HG03457 (cell line): Measurements from ENCODE around the gene TNRC18.

ENCODE experiments used
- ATAC-seq: cut with Tn5 transposase; IDR thresholded peaks from one replicate; pipeline ENCODE4 v1.9.1; 2021; ENCODE audit warnings: moderate number of reproducible peaks; ENCODE audit not compliant: unreplicated experiment

TNRC18 gene

GRCh38 chr7:5429857-5430611 lies 6.4 kb upstream of the TNRC18 start:
- no peak for ATAC-seq

- ATAC-seq = no peak
Observed at GRCh38 chr7:5429253-5429856, 5.7 kb upstream of the TNRC18 start.

DNA sequence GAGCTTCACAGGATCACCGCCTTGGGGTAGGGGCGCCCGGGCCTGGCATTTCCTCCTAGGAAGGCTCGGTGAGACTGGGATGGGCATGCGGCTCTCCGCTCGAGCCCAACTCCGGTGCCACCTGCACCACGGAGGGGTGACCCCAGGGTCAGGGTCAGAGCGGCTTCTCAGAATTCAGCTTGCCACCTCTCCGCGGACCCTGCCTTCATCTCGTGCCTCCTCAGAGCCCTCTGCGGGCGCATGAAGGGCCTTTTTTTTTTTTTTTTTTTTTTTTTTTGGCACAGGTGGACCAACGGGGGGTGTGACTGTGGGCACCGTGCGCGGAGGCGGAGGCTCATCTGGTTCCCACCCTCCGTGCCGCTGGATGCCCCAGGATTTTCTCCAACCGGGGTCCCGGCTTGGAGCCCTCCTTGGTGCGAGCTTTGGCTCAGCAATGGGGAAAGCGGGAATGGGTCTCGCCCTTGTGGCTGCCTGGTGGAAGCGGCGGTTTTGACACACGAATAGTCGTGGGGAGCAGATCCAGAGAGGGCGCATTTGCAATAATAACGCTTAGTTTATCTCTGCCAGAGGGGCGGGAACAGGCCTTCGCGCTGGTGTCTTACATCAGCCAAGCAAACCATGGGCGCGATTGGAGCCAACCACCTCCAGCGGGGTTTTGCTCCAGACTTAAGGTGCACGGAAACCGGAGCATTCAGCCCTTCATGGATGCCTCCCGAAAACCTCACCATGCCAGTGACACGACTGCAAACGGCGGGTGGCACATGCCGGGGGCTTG lies 5.0 kb upstream of the TNRC18 start:
- no peak for ATAC-seq

DNA sequence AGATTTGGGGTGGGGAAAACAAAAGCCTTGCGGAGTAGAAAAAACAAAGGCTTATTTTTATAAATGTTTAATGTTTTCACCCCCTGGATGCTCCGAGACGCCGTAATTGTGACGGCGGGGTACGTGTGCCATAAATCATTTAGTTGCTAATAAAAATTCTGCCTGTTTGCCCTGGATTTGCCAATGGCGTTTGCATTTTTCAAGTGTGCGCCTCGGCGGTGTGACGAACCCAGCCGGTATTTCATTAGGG lies 2.5 kb upstream of the TNRC18 start:
- no peak for ATAC-seq

DNA sequence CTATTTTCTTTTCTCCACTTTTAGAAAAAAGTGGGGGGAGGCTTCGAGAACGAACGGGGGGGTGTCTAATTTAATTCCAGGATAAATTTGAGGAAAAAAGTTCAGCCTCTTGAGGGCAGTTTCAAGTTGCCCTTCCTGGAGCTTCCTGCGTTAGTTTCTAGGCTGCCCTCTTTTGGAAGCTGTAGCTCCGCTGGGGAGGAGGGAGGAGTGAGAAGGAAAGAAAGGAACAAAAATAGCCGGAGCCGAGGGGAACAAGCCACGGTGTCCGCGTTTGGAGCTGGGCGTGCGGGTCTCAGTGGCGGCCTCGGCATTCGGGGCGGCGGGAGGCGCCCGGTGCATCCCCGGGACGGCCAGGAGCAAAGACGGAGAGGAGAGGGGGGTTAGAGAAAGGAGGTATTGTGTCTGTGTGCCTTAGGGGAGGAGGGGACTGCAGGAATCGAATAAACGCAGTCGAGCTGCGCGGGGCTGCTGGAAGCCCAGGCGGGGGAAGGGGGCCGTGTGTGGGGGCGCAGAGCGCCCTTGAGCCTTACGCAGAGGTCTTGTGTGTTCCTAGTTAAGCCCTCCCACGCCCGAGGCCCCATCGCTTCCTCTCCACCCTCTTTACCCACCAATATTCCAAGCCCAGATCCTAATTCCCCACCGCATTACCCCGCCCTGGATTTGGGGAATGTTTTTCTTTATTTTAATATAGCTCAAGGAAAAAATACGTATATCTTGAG lies 2.0 kb upstream of the TNRC18 start:
- ATAC-seq = no peak

DNA sequence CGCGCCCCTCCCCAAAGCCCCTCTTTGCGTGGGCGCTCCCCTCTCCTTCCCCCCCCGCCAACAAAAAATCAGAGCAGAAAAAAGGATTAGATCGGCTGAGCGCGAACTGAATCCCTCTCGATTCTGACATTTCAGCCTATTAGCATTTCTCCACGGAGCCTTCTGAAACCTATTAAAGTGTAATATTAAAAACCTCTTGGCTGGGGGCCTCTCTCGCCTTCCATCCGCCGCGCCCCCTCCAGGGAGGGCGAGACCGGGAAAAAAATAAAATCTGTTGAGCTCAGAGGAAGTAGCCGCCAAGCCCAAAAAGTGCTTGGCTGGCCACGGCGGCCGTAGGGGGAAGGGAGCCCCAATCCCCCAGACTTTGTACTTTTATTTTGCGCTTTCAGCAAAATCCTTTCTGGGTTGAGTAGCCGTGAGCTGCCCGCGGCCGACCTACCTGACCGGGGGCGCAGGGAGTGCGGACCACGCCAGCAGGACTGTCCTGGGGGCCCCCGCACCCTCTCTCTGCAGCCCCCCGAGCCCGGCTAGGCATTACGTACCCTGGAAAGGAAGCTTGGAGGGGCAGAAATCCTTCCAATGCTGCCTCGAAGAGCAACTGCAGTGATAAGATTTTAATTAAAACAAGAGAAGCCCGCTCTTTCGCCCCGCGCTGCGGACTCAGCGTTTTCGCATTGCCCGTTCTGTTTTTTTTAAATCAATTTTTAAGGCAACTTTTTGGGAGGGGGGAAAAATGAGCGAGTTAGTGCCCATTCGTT lies 1.3 kb upstream of the TNRC18 start:
- no peak for ATAC-seq

DNA sequence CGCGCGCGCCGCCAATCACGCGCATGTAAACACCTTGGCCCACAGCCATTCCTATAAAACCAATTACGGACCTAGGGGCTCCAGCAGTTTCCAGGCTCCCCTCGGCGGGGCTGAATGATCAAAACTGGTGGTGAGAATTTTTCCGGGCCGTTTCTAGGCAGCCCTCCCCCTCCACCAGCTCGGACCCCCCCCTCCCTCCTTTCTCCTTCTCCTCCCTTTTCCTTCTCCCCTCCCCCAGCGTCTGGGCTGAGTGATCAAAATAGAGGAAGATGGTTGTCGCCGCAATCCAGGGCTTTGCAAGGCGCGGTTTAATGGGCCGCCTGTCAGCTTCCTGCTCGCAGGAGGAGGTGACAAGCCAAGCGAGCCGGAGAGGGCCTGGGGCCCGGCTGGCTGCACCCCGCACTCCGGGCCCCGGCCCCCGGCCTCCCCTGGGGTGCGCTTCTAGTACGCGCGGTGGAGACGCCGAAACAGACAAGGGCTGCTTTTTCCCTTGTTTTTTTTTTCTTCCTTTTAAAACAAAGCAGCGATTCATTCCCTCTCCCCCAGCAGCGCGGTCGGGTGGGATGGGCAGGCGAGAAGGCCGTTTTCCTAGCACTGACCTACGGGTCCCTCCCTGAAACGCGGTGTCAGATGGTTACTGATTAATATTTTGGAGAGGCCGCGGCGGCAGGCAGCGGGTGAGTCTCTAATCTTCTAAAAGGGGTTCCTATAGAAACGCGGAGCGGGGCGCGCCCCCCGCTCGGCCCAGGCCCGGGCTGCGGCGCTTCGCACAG lies 528 bp upstream of the TNRC18 start:
- ATAC-seq = no peak

DNA sequence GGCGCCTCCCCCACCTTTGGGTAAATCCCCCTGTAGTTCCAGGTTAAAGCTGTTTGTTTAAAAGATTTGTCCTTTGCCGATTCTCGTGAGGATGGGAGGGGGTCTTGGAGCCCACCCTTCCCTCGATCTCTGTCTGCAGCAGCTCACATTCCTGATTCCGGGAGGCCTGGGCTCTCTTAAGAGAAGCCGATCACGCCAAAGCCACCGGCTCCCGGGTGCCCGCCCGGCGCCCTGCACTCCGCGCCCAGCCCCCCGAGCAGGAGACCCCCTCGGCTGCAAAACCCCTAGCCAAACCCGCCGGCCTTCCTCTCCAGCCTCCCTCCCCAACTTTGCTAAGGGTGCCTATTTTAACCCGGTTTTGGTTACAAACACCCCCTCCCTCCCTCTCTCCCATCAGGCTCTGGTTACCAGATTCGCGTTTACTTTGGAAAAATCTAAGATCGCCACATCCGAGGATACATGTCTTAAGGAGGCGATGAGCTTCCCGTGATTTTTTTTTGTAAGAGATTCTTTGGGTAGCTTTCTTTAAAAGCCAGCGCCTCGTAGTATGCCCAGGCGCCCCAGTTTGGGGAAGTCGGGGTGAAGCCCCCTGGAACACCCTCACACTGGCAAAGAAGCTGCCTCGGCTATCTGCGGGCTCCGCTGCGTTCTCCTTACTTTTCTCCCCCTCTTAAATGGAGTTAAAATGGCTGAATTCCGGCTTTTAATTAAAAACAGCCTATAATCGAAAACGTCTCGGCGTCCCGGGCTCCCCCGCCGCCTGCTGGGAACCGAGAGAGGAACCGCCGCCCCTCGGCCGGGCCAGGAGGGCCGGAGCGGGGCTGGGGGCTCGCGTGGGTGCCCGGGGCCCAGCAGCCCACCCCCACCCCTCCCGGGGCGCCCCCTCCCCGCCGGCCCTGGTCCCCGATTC lies 983 bp downstream of the TNRC18 start:
- no peak for ATAC-seq

DNA sequence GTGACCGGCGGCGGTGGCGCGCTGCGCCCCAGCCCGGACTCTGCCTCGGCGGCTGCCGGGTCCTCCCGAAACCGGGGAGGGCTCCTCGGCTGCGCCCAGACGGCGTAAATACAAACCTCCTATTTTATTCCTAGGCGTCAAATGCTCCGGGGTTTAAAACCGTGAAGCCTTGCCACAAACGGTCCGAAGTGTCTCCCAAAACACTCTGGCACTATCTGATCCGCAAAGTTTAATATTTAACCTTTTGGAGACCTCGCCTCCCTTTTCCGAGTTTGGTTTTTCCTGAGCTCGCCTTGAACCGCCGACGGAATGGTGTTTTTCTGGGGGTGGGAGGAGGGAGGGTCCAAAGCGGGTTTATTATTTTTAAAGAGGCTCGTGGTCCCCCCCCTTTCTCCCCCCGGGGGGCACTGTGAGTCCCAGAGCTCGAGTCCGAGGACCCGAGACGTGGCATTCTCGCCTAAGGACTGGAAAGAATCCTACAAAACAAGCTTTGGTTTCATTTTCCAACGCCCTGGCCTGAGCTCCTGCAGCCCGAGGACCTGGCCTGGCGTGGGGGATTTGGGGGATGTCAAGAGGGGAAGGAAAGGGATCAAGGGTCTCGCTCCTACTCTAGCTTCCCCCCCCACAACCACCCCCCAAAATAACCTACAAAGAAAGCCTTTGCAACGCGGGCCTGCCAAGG lies 1.8 kb downstream of the TNRC18 start:
- ATAC-seq = no peak

DNA sequence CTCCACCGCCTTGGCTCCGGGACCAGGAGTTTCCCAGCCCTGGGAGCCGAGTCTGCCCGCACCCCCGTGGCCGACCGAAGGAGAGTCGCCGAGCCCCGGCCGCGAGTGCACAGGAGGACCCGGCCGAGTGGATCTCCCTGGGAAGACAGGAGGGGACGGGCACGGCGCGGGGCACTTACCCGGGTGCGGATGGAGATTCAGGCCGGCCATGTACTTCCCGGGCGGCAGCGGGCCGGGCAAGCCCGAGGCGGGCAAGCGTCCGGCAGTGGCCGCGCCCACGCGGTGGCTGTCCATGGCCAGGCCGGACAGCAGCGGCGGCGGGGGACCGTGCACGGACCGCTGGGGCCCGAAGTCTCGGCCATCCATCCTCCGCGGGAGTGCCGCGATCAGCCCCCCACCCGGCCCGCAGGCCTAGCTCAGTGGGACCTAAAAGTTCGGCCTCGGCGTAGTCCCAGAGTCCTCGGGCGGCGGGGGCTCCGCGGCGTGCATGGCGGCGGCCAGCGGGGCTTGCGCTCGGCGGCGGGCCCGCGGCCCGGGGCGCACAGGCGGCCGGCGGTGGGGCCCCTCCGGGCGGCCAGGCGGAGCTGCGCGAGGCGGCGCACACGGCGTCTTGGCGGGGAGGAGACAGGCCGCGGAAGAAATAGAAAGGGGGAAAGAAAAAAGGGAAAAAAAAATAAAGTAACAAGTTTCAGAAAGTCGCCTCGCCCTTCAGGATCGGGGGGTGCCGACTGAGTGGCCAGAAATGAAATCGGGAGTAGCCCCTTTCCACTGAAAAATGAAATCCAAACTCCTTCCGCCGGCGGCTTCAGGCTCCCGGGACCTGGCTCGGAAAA lies 2.5 kb downstream of the TNRC18 start:
- no peak for ATAC-seq

DNA sequence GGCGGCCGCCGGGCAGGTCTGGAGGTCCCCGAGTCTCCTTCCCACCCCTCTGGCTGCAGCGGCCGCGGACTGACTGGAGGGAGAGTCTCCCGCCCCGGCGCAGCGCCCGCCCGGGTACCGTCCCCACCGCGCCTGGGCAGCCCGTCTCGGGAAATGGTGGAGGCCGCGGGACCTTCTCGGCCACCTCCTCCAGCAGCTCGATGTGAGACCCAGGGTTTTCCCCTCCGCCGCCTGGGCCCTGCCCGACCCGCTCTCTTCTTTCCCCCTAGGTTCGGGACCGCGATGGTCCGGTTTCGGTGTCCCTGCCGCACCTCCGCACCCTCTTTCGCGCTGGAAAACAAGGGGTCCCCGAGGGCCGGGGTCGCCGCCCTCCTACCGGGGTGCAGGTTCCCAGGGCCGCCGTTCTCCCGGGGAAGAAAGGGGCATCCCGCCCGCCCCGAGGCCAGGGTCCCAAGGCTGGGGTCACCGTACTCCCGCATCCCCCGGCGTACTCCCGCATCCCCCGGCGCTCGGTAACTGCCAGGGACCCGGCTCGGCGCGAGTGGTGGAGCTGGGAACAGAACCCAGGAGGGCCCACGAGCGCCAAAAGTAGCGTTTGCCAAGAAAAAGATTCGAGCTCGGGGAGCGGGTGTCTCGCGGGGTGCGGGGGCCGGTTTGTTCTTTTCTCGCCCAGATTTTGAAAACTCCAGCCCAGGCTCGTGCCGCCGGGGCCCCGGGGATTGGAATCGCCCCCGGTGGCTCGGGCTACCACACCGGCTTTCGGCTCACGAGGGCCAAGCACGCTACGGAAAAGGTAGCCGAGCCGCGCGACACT lies 3.4 kb downstream of the TNRC18 start:
- no peak for ATAC-seq

GRCh38 chr7:5419539-5420066 lies 4.0 kb downstream of the TNRC18 start:
- no peak for ATAC-seq

GRCh38 chr7:5418285-5418582 lies 5.4 kb downstream of the TNRC18 start:
- no peak for ATAC-seq

DNA sequence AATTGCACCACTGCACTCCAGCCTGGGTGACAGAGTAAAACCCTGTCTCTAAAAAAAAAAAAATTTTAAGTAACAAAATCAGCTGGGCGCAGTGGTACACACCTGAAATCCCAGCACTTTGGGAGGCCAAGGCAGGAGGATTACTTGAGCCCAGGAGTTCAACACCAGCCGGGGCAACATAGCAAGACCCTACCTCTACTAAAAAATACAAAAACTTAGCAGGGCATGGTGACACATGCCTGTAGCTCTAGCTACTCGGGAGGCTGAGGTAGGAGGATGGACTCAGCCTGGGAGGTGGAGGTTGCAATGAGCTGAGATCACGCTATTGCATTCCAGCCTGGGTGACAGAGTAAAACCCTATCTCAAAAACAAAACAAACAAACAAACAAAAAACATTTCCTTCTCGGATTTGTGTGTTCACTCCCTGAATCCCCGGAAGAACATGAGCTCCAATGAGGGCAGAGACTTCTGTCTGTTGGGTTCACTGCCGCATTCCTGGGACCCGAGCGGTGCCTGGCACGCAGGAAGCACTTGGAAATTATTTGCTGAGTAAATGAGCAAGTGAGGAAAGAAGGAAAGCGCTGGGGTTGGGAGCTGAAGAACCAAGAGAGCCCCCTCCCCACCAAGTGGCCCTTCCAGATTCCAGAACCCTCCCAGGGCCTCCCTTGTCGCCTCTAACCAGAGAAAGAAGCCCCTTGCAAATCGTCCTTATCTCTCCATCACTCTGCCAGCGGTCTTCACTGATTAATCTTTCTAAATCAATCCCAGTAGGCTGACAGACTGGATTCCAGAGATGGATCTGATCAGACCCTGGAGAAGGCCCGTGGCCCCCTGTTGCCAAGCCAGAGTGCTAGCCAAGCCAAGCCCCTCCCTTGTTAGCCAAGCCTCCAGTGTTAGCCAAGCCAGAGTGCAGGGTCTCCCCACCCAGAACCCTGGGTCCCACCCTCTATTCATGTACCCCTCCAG lies 6.2 kb downstream of the TNRC18 start:
- ATAC-seq = no peak

GRCh38 chr7:5414916-5415315 lies 8.7 kb downstream of the TNRC18 start:
- no peak for ATAC-seq

DNA sequence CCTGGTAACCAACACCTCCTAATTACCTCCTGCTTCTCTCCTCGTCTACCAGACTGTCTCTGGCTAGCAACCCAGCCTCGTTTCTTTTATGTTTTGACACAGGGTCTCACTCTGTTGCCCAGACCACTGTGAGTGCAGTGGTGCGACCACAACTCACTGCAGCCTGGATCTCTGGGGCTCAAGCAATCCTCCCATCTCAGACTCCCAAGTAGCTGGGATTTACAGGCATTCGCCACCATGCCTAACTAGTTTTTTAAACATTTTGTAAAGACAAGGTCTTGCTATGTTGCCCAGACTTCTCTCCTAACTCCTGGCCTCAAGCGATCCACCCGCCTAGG lies 10.2 kb downstream of the TNRC18 start:
- ATAC-seq = no peak
